SK-MEL-5 (cell line): ENCODE results near the gene HOATZ. TPM values are rescaled to one million over a fixed set of nuclear protein-coding genes. Genes with fewer than 3 reads are reported as not detected.

Source experiments
- DNase-seq: peaks from one replicate; pipeline ENCODE4 v3.0.0-alpha.2; 2016; ENCODE audit warnings: low read depth, low spot score
- in situ Hi-C: cut with HindIII; loops from 2 replicates; pipeline ENCODE4 v1.10.0; 2016; ENCODE audit warnings: low sequenced_read_pairs, high pct_unique_total_duplicates, low pct_unique_long_range_greater_than_20kb
- total RNA-seq: library from RNA; depleted of rRNA; stranded (reverse); fragments of >200 nt; shearing (Covaris generic); gene quantifications from 2 replicates; pipeline ENCODE4 v1.2.3, GENCODE V29; 2014

Gene HOATZ
- total RNA-seq, 1 experiment from 2014 or later, result not detected

DNA sequence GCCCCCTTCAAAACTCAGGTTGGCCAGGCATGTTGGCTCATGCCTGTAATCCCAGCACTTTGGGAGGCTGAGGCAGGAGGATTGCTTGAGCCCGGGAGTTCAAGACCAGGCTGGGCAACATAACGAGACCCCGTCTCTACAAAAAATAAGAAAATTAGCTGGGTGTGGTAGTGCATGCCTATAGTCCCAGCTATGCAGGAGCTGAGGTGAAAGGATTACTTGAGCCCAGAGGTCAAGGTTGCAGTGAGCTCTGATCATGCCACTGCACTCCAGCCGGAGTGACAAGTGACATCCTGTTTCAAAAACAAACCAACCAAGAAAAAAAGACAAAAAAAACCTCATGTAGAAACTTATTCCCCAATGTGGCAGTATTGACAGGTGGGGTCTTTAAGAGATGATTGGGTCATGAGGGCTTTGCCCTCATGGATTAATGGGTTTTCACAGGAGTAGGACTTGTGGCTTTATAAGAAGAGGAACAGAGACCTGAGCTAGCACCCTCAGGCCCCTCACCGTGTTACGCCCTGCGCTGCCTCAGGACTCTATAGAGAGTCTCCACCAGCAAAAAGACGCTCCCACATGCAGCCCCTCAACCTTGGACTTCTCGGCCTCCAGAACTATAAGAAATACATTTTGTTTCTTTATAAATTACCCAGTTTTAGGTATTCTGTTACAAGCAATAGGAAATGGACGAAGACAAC is 48.3 kb downstream of the HOATZ start:
- in situ Hi-C loops, result no loop called here
- no peak for DNase-seq

GRCh38 chr11:111565114-111565720 is 50.6 kb downstream of the HOATZ start:
- peak; percentile 73 for DNase-seq
- in situ Hi-C loops, result no loop called here

DNA sequence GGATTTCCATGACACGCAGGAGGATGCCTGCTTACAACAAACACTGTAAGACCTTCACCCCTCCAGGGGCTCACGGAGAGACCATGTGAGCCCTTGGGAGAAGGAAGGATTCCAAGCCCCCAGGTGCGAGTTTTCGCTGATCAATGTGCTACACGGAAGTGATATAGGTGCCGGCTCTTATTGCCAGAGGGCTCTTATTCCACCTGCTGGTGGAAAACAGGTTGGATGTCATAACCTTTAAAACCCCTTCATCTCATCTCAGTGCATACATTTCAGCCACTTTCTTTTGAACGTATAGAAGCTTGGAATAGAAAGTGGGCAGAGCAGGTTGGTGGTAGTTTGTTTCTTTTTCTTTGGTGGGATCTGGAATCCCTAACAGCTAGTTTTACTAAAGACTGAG is 51.7 kb downstream of the HOATZ start:
- DNase-seq, result no peak
- in situ Hi-C loops, result no loop called here

- in situ Hi-C loops, result no loop called here
- DNase-seq, result no peak
Measured at GRCh38 chr11:111569476-111569875, 54.9 kb downstream of the HOATZ start.

GRCh38 chr11:111570796-111571195 is 56.2 kb downstream of the HOATZ start:
- no peak for DNase-seq
- in situ Hi-C loops, result no loop called here

GRCh38 chr11:111571829-111572501 is 57.4 kb downstream of the HOATZ start:
- no peak for DNase-seq
- in situ Hi-C loops, result no loop called here

DNA sequence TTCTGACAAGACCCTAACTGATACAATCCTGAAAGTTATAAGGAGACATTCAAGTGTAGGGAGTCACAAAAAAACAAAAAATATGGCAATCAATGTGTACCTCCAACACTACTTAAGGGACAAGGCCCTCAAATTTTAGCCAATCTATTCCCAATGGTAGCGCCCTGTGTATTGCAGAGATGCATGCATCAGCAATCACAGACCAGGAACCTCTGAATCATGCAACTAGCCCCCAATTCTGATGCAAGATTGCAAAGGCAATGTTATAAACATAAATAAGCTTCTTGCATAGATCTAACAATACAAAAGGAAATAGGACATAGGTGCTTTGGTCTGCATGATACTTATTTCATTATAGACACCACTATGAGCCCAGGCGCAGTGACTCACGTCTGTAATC is 58.0 kb downstream of the HOATZ start:
- in situ Hi-C loops, result no loop called here
- no peak for DNase-seq

DNA sequence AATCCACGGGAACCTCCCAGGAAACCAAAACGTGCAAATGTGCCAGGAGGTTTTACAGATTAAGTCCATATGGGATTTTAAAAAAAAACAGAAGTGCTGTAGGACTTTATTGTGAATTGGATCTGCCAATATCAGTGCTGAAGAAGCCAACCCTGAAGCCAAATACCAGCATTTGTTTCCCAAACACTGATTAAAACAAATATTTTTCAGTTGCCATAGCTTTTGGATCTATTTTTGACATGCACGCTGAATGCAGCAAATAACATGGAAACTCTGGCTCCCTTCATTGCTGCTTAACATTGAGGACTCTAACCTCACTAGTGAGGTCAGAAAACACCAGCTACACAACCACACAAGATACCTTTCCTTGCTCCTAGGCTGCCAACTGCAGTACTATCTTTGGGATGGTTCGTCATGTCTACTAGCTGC is 59.3 kb downstream of the HOATZ start:
- no peak for DNase-seq
- in situ Hi-C loops, result no loop called here

DNA sequence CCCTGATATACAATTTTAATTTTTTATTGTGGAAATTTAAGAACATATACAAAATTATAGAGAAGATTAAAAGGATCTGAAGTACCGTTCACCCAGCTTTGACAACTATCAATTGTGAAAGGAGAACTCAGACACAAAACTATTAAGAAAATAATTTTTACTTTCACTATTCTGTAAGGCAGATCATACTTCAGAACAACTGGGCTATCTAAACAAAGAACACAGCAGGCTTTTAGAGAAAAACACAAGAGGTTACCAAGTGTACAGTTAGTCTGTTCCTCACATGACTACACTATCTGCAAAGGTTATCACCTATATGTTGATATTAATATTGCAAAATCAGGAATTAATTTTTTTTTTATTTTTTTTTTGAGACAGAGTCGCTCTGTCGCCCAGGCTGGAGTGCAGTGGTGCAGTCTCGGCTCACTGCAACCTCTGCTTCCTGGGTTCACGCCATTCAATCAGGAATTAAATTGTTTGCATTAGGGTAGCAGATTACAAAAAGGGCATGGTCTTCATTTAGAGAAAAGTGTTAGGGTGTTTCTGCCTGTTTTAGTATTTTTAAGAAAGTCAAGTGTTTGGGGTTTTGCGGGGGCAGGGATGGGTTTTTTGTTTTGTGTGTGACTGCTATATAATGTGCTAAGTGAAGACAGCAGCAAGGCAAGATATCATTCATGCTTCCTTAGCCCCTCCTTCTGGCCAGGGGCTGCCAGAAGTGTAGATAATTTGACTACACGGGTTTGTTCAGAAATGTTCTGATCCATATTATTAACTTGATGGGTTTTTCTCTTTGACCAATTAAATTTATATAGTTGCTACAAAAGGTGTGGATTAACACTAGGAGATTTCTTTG is 60.0 kb downstream of the HOATZ start:
- no peak for DNase-seq
- in situ Hi-C loops, result no loop called here

DNA sequence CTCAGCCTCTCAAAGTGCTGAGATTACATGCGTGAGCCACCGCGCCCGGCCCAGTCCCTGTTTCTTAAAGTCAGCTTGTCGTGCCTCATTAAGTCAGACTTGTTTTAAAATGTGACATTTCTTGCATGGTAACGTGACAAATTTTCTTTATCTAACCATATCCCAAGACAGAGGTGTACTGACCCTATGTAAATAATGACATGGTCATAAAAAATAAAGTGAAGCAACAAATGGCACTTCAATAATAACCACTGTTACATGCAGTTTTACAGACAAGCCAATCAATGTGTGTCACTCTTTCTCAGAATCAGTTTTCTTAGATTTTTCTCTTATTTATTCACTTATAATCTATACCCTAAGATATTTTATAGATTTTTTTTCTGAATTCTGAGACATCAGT is 61.2 kb downstream of the HOATZ start:
- DNase-seq, result no peak
- in situ Hi-C loops, result no loop called here

DNA sequence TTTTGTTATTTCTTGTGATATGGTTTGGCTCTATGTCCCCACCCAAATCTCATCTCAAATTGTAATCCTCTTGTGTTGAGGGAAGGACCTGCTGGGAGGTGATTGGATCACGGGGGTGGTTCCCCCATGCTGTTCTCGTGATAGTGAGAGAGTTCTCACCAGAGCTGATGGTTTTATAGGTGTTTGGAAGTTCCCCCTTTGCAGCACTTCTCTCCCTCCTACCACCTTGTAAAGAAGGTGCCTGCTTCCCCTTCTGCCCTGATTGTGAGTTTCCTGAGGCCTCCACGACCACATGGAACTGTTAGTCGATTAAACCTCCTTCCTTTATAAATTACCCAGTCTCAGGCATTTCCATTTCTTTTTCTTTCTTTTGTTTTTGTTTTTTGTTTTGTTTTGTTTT is 63.2 kb downstream of the HOATZ start:
- in situ Hi-C loops, result no loop called here
- DNase-seq, result no peak

GRCh38 chr11:111581341-111581740 is 66.8 kb downstream of the HOATZ start:
- in situ Hi-C loops, result no loop called here
- no peak for DNase-seq

DNA sequence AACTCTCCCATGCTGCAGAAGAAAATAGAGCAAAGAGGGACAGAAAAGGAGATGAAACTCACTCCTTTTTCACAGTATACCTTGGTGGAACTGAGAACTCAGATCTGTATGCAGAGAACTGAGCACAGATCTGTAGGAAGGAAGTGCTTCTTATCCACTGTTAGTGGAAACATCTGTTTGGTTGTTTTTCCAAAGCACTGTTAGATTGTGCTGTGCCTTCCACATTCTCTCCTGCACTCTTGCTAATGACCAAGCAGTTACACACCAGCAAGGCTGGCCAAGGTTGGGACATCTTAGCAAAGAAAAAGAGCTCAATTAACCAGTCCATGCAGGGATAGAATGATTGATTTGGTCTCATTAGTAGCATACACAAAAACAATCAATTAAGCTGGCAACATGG is 67.6 kb downstream of the HOATZ start:
- in situ Hi-C loops, result no loop called here
- no peak for DNase-seq

DNA sequence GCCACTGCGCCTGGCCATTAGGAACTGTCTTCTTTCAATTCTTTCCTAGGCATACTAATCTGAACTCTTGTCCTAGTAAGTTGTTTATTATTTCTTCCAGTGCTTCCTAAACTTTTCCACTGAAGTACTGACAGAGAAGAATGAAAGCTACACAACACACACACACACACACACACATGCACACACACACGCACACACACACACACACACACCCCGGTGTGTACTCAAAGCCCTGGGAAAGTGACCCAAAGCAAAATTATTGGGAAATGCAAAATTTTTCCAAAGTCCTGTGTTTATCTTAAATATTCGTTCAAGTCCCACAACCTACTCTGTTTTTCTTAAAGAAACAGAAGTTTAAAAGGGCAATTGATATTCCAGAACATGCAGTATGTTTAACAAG is 68.3 kb downstream of the HOATZ start:
- in situ Hi-C loops, result no loop called here
- no peak for DNase-seq

DNA sequence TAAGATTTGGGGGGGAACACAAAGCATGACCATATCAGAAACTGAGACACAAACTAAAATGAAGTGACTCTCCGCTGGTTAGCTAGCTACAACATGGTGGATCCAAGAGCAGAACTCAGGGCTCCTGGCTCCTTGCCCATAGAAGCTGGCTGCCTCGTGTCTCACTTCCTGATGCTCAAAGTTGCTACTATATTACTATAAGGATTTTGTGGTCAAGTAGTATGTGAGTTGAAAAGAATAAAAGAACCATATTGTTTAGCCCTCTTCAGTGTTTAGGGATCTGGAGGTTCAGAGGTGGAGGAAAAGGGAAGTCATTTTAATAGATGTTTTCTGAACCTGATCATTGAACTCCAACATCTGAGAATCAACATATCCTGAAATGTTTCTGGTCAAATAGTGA is 70.8 kb downstream of the HOATZ start:
- DNase-seq, result peak; percentile 79
- in situ Hi-C loops, result no loop called here

DNA sequence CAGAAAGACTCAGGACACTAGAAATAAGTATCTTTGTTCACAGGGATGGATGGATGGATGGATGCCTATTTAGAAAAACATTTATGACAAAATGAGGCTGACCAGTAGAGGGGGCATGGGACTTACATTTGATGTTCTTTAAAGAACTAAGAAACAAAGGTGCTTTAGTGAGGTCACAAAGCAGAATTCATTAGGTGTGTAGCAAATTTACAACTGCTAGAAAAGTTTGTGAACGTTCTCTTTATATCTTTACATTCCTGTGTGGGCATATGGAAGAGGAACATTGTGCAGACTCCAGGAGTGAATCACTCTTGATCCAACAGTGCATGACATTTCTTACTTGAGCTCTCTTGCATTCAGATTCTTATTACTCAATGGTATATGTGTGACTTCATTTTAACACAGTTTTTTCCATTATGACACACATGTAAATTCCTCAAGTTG is 71.8 kb downstream of the HOATZ start:
- DNase-seq, result peak; percentile 73
- in situ Hi-C loops, result no loop called here
